ENCODE results near the gene DAGLA.

DNA sequence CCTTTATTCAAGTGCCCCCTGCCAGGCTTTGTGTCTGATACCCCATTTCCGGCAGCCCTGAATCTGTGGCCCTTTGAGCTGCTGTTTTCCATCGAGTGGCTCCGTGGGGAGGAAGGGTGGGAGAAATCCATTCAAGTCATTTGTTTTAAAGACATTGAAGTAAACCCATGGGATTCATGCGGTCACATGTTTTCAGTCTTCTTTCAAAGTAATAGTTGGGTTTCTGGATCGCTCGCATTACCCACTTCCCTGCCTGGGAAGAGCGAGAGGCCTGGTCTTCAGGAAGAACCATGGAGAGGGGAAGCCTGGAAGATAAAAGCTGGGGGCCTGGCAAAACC lies 14.4 kb downstream of the DAGLA start:
- TF ChIP-seq, protein P1, sequence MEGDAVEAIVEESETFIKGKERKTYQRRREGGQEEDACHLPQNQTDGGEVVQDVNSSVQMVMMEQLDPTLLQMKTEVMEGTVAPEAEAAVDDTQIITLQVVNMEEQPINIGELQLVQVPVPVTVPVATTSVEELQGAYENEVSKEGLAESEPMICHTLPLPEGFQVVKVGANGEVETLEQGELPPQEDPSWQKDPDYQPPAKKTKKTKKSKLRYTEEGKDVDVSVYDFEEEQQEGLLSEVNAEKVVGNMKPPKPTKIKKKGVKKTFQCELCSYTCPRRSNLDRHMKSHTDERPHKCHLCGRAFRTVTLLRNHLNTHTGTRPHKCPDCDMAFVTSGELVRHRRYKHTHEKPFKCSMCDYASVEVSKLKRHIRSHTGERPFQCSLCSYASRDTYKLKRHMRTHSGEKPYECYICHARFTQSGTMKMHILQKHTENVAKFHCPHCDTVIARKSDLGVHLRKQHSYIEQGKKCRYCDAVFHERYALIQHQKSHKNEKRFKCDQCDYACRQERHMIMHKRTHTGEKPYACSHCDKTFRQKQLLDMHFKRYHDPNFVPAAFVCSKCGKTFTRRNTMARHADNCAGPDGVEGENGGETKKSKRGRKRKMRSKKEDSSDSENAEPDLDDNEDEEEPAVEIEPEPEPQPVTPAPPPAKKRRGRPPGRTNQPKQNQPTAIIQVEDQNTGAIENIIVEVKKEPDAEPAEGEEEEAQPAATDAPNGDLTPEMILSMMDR (IDR thresholded peaks at IDR 0.05) = no peak
- TF ChIP-seq POLR2A (IDR thresholded peaks at IDR 0.05) = no peak

Data from gastroesophageal sphincter (tissue), 3 donors.